IPS DF 4.7 (cell line): ENCODE data around the gene C1QTNF6.
"Not testable (repeated sequence)": the region's sequence is repeated elsewhere in the genome, so short reads cannot be mapped to it uniquely, and the experiment has no call there.

ENCODE experiments used
- DNase-seq: peaks from one replicate; pipeline ENCODE4 v3.0.0-alpha.2; 2013; ENCODE audit warnings: low spot score; ENCODE audit errors: extremely low read depth

The C1QTNF6 gene

GRCh38 chr22:37187891-37188761 lies at the start of gene C1QTNF6:
Gene C1QTNF6, minus strand, starts transcription at chr22:37188247. Its CDS starts 34 bp downstream, at chr22:37188213.
- no peak for DNase-seq

- DNase-seq, result no peak
Measured at GRCh38 chr22:37235897-37236607, 48.0 kb upstream of the C1QTNF6 start.

GRCh38 chr22:37234736-37235711 lies 47.0 kb upstream of the C1QTNF6 start:
- DNase-seq, result no peak

- no peak for DNase-seq
Measured at GRCh38 chr22:37233751-37234631, 45.9 kb upstream of the C1QTNF6 start.

- DNase-seq, result not testable (repeated sequence)
Measured at GRCh38 chr22:37233371-37233750, 45.3 kb upstream of the C1QTNF6 start.

GRCh38 chr22:37232140-37232998 lies 44.3 kb upstream of the C1QTNF6 start:
- DNase-seq, result no peak

- DNase-seq, result no peak
Measured at GRCh38 chr22:37231406-37232139, 43.5 kb upstream of the C1QTNF6 start.

GRCh38 chr22:37230673-37231405 lies 42.8 kb upstream of the C1QTNF6 start:
- DNase-seq, result no peak

- no peak for DNase-seq
Measured at GRCh38 chr22:37229805-37230672, 42.0 kb upstream of the C1QTNF6 start.

GRCh38 chr22:37229012-37229804 lies 41.2 kb upstream of the C1QTNF6 start:
- DNase-seq, result no peak

- DNase-seq, result no peak
Measured at GRCh38 chr22:37228106-37229011, 40.3 kb upstream of the C1QTNF6 start.

- no peak for DNase-seq
Measured at GRCh38 chr22:37226514-37226913, 38.5 kb upstream of the C1QTNF6 start.

- no peak for DNase-seq
Measured at GRCh38 chr22:37226087-37226486, 38.0 kb upstream of the C1QTNF6 start.

- DNase-seq, result no peak
Measured at GRCh38 chr22:37225481-37225880, 37.4 kb upstream of the C1QTNF6 start.

GRCh38 chr22:37224757-37225420 lies 36.8 kb upstream of the C1QTNF6 start:
- DNase-seq, result no peak
